GM18907 (cell line): ENCODE results near the gene ZNF133.
A peak's percentile ranks its signal among the peaks of the same experiment; 100 is the strongest.
"Not testable (repeated sequence)": the region's sequence is repeated elsewhere in the genome, so short reads cannot be mapped to it uniquely, and the experiment has no call there.

Source experiments
- ATAC-seq: cut with Tn5 transposase; IDR thresholded peaks from one replicate; pipeline ENCODE4 v1.9.1; 2021; ENCODE audit warnings: mild to moderate bottlenecking, moderate library complexity; ENCODE audit not compliant: unreplicated experiment

ZNF133 gene

GRCh38 chr20:18287915-18288748 lies at the start of gene ZNF133:
Gene ZNF133, plus strand, starts transcription at chr20:18288527. Its CDS starts 17,160 bp downstream, at chr20:18305687.
- peak; percentile 98 for ATAC-seq

- ATAC-seq, result no peak
Measured at GRCh38 chr20:18240997-18241396, 47.3 kb upstream of the ZNF133 start.

- no peak for ATAC-seq
Measured at GRCh38 chr20:18243802-18244201, 44.5 kb upstream of the ZNF133 start.

GRCh38 chr20:18248545-18248944 lies 39.8 kb upstream of the ZNF133 start:
- not testable (repeated sequence) for ATAC-seq

GRCh38 chr20:18250217-18250616 lies 38.1 kb upstream of the ZNF133 start:
- no peak for ATAC-seq

- no peak for ATAC-seq
Measured at GRCh38 chr20:18252597-18253451, 35.5 kb upstream of the ZNF133 start.

GRCh38 chr20:18254615-18255014 lies 33.7 kb upstream of the ZNF133 start:
- no peak for ATAC-seq

- ATAC-seq, result no peak
Measured at GRCh38 chr20:18255526-18255925, 32.8 kb upstream of the ZNF133 start.

- ATAC-seq, result no peak
Measured at GRCh38 chr20:18256440-18257090, 31.8 kb upstream of the ZNF133 start.

- no peak for ATAC-seq
Measured at GRCh38 chr20:18258126-18258860, 30.0 kb upstream of the ZNF133 start.

- ATAC-seq, result no peak
Measured at GRCh38 chr20:18259730-18260129, 28.6 kb upstream of the ZNF133 start.

- ATAC-seq, result no peak
Measured at GRCh38 chr20:18263723-18264122, 24.6 kb upstream of the ZNF133 start.

- no peak for ATAC-seq
Measured at GRCh38 chr20:18265441-18265840, 22.9 kb upstream of the ZNF133 start.

GRCh38 chr20:18266282-18266681 lies 22.0 kb upstream of the ZNF133 start:
- no peak for ATAC-seq

GRCh38 chr20:18267815-18268214 lies 20.5 kb upstream of the ZNF133 start:
- ATAC-seq, result no peak

- no peak for ATAC-seq
Measured at GRCh38 chr20:18271160-18271559, 17.2 kb upstream of the ZNF133 start.

GRCh38 chr20:18272451-18272850 lies 15.9 kb upstream of the ZNF133 start:
- ATAC-seq, result no peak

- ATAC-seq, result no peak
Measured at GRCh38 chr20:18273738-18274137, 14.6 kb upstream of the ZNF133 start.

GRCh38 chr20:18275960-18276359 lies 12.4 kb upstream of the ZNF133 start:
- not testable (repeated sequence) for ATAC-seq

- ATAC-seq, result peak; percentile 69
Measured at GRCh38 chr20:18276821-18277220, 11.5 kb upstream of the ZNF133 start.

- ATAC-seq, result no peak
Measured at GRCh38 chr20:18279242-18279641, 9.1 kb upstream of the ZNF133 start.
